Lung (tissue), 12 donors: ENCODE results near the gene TOM1L1. TPM values are rescaled to one million over a fixed set of nuclear protein-coding genes. Genes with fewer than 3 reads are reported as not detected.
A peak's percentile ranks its signal among the peaks of the same experiment; 100 is the strongest.

Experiments
- ATAC-seq: fragments of 200-7000 bp; cut with Tn5 transposase; one replicate; pipeline ENCODE4 v1.9.1; 2020; ENCODE audit warnings: moderate number of reproducible peaks; ENCODE audit not compliant: insufficient read depth, low FRiP score
- DNase-seq, 3 donors: peaks; one replicate each; pipeline ENCODE4 v3.0.0-alpha.2; 2013 to 2017
- H3K27ac ChIP-seq, 2 donors: one replicate each; pipeline ENCODE4 v1.5.1; 2013; ENCODE audit warnings: mild to moderate bottlenecking in 2 of 2, moderate library complexity in 2 of 2, control low read depth in 1 of 2, inconsistent platforms in 1 of 2, low read depth in 1 of 2, low read length in 1 of 2
- H3K27me3 ChIP-seq, 3 donors: one replicate each; pipeline ENCODE4 v1.5.1; 2013; ENCODE audit warnings: low read length in 2 of 3; ENCODE audit not compliant: control insufficient read depth in 3 of 3, insufficient read depth in 3 of 3
- H3K36me3 ChIP-seq, 4 donors: one replicate each; pipeline ENCODE4 v1.5.1; 2013; ENCODE audit warnings: low read length in 4 of 4, mild to moderate bottlenecking in 1 of 4, moderate library complexity in 1 of 4; ENCODE audit not compliant: control insufficient read depth in 4 of 4, insufficient read depth in 4 of 4
- H3K4me1 ChIP-seq, 5 donors: one replicate each; pipeline ENCODE4 v1.5.1; 2013; ENCODE audit warnings: low read length in 5 of 5, mild to moderate bottlenecking in 2 of 5, moderate library complexity in 1 of 5; ENCODE audit not compliant: control insufficient read depth in 5 of 5, insufficient read depth in 5 of 5
- H3K4me3 ChIP-seq: one replicate; pipeline ENCODE4 v1.5.1; 2013; ENCODE audit warnings: mild to moderate bottlenecking, control low read depth, moderate library complexity
- H3K9ac ChIP-seq, 2 donors: one replicate each; pipeline ENCODE4 v1.5.1; 2013; ENCODE audit warnings: low read length in 2 of 2, control low read depth in 1 of 2; ENCODE audit not compliant: insufficient read depth in 1 of 2
- H3K9me3 ChIP-seq, 4 donors: one replicate each; pipeline ENCODE4 v1.5.1; 2013; ENCODE audit warnings: low read length in 3 of 4, mild to moderate bottlenecking in 1 of 4, moderate library complexity in 1 of 4; ENCODE audit not compliant: control insufficient read depth in 4 of 4, insufficient read depth in 3 of 4
- CTCF ChIP-seq: IDR thresholded peaks from 2 replicates; pipeline ENCODE4 v1.5.1; 2012; ENCODE audit warnings: mild to moderate bottlenecking; ENCODE audit errors: control extremely low read depth, extremely low read depth
- WGBS, 2 donors: extraction: QIAGEN DNeasy Blood & Tissue Kit; methylation state at CpG; one replicate each; pipeline ENCODE4 v1.1.7; 2013; 5-methylcytosine and 5-hydroxymethylcytosine counted together
- polyA plus RNA-seq, 2 donors: library from polyadenylated mRNA; stranded (reverse); fragments of 200-250 nt; gene quantifications; one replicate each; pipeline ENCODE4 v1.2.1, GENCODE V29; 2013
- total RNA-seq, 2 donors: library from RNA; depleted of rRNA in 1 of 2; stranded (reverse); fragments of >200 nt in 1 of 2; gene quantifications; one replicate each; pipeline ENCODE4 v1.2.1, GENCODE V29; 2014 to 2021
- donor health status: control.
- donor health status: control.
- donor health status: Bipolar disorder and iron deficiency.
- donor health status: healthy.
- donor health status: DM: yes; HTN: yes; CAD: no.

TOM1L1 gene
- total and polyA plus RNA-seq, 4 donors = 12.2 to 39.1 (median 28.1) TPM

- H3K27ac ChIP-seq = peak overlapping the region in 1 of 2 donors; percentile 82
- ATAC-seq (peak; percentile 23), DNase-seq (peak; percentile 17 to 49 (median 17))
- H3K9ac ChIP-seq = peak overlapping the region in 1 of 2 donors; percentile 61
- peaks cover 0 to 5% (median 4%) of the 10 kb centered on the region in 5 donors for H3K4me1 ChIP-seq
- H3K27me3 ChIP-seq = peaks cover 0 to 21% (median 17%) of the 10 kb centered on the region in 3 donors
- peak overlapping the region; percentile 61 for H3K4me3 ChIP-seq
- H3K36me3 ChIP-seq = peaks cover 0 to 1% (median 0%) of the 10 kb centered on the region in 4 donors
- H3K9me3 ChIP-seq = no peaks in the 10 kb centered on the region
- 44 to 64% methylated on average over 9 of the region's 9 CpGs for WGBS, 2 donors
- no peak for TF ChIP-seq CTCF
Observed at GRCh38 chr17:54901230-54901822, 674 bp downstream of the TOM1L1 start.

- no peaks in the 10 kb centered on the region for H3K9me3 ChIP-seq
- no peak for ATAC-seq
- peaks cover 0 to 5% (median 4%) of the 10 kb centered on the region in 5 donors for H3K4me1 ChIP-seq
- peaks cover 0 to 1% (median 0%) of the 10 kb centered on the region in 4 donors for H3K36me3 ChIP-seq
- 85 to 97% methylated on average over 9 of the region's 9 CpGs for WGBS, 2 donors
- H3K4me3 ChIP-seq = no peak overlapping the region
- H3K9ac ChIP-seq = no peak overlapping the region
- no peak for DNase-seq
- no peak overlapping the region for H3K27ac ChIP-seq
- TF ChIP-seq CTCF = no peak
- H3K27me3 ChIP-seq = peaks cover 0 to 21% (median 17%) of the 10 kb centered on the region in 3 donors
Observed at GRCh38 chr17:54902017-54902416, 1.4 kb downstream of the TOM1L1 start.

GRCh38 chr17:54902611-54903010 is 2.0 kb downstream of the TOM1L1 start:
- DNase-seq (no peak), ATAC-seq (no peak)
- 80 to 88% methylated on average over 5 of the region's 5 CpGs for WGBS, 2 donors
- Histone ChIP-seq H3K27ac (no peak overlapping the region), H3K4me3 (no peak overlapping the region), H3K36me3 (peaks cover 0 to 1% (median 0%) of the 10 kb centered on the region in 4 donors), H3K9ac (no peak overlapping the region), H3K27me3 (peaks cover 0 to 21% (median 17%) of the 10 kb centered on the region in 3 donors), H3K4me1 (peaks cover 0 to 5% (median 4%) of the 10 kb centered on the region in 5 donors), H3K9me3 (no peaks in the 10 kb centered on the region)
- TF ChIP-seq CTCF = no peak
